ENCODE measurements around the gene RAD52. TPM values are rescaled to one million over a fixed set of nuclear protein-coding genes. Genes with fewer than 3 reads are reported as not detected.
A peak's percentile ranks its signal among the peaks of the same experiment; 100 is the strongest.

The RAD52 gene
- total RNA-seq (2014; rRNA removed; shearing (Covaris generic)) = 11.4 and 11.8 TPM in 2 replicates

DNA sequence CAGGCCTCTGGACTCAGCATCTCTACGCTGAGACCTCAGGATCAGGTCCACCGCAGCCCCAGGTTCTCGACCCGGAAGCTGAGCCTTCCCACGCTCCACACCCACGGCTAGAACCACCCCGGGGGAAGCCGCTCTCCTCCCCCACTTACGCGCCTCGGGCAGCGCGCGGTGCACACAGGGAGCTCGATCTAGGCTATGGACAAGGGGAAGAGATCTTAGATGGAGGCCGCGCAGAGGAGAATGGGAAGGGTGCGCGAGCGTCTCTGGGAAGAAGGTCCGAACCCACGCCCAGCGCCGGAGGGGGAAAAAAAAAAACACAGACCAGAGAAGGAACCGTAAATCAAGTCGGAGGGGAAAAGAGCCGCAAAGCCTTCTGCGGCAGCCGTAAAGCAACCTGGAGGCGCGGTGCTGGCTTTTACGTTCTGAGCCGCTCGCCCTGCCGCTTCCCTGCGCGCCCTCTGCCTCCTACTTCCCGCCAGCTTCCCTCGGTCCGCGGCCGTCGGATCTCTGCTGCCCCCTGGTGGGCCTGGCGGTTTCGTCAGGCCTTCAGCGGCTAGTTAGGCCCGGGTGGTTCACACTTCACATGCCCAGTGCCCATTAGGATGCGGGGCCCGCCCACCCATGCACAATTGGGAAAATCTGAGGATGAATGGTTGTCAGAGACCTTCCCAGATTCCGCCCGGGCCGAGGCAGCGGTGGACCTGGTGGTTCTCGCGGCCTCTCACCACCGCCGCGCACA lies at the start of gene RAD52:
RAD52 (minus strand) TSS at position 242 of the 739 bp plus-strand sequence. CDS start 16,636 bp downstream, outside the sequence.
- DNase-seq (ENCODE audit: low read depth) = peak; percentile 100

DNA sequence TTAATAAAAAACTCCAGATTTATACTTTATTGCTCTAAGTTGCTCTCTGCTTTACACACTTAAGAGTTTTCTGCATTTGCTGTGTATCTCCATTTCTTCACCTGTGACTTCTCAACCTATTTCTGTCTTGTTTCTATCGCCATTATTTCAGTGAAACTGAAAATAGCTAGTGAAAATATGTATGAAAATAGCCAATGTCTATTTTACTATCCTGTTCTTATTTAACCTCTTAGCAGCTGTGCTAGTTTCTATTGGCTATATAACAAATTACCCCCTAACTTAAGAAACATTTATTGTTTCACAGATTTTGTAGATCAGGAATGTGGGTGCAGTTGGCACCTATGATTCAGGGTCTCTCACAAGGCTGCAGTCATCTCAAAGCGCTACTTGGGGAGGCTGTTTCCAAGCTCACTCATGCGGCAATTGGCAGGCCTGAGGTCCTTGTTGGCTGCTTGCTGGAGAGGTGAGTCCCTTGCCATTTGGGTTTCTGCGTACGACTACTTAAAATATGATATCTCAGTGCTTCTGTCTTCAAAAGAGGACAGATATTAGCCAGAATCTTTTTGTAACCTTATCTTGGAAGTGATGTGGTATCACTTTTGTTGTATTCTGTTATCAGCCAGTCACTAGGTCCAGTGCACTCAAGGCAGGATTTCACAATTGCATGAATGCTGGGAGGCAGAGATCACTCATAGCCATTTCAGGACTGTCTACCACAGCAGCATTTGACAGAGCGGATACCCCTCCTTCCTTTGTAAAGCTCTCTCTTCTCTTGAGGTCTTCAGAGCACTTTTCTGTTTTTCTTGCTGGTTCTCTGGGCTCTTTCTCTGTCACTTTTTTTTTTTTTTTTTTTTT lies 48.8 kb upstream of the RAD52 start:
- DNase-seq (ENCODE audit: low read depth) = no peak

DNA sequence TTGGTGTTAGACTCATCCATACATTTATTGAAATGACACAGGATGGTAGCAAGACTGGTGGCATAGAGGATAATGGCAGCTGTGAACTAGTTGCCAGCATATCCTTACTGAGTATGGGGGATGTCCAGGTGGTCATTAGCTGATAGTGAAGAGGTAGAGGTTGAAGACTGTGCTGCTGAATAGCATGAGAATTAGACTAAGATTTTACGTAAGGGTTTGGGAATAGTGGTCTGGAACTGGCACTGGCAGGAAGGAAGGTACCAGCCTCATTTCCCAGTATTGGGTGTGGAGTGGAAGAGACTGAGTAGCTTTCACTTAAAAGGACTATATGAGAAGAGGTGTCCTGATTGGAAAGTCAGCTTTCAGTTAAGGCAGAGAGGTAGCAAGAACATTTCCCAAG lies 48.0 kb upstream of the RAD52 start:
- no peak for DNase-seq (ENCODE audit: low read depth)

DNA sequence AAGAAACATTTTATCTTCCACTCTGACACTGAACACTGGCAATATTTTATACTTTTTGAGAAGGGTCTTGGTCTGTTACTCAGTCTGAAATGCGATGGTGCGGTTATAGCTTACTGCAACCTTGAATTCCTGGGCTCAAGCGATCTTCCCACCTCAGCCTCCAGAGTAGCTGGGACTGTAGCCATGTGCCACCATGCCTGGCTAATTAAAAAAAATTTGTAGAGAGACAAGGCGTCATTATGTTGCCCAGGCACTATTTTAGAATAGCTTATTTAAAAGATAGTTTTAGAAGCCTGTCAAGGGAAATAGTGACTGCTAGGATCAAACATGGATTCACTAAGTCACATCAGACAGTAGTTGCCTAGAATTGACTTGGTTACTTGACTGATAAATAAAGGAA lies 47.4 kb upstream of the RAD52 start:
- DNase-seq (ENCODE audit: low read depth) = no peak

GRCh38 chr12:992647-993046 lies 43.2 kb upstream of the RAD52 start:
- DNase-seq (ENCODE audit: low read depth) = no peak

DNA sequence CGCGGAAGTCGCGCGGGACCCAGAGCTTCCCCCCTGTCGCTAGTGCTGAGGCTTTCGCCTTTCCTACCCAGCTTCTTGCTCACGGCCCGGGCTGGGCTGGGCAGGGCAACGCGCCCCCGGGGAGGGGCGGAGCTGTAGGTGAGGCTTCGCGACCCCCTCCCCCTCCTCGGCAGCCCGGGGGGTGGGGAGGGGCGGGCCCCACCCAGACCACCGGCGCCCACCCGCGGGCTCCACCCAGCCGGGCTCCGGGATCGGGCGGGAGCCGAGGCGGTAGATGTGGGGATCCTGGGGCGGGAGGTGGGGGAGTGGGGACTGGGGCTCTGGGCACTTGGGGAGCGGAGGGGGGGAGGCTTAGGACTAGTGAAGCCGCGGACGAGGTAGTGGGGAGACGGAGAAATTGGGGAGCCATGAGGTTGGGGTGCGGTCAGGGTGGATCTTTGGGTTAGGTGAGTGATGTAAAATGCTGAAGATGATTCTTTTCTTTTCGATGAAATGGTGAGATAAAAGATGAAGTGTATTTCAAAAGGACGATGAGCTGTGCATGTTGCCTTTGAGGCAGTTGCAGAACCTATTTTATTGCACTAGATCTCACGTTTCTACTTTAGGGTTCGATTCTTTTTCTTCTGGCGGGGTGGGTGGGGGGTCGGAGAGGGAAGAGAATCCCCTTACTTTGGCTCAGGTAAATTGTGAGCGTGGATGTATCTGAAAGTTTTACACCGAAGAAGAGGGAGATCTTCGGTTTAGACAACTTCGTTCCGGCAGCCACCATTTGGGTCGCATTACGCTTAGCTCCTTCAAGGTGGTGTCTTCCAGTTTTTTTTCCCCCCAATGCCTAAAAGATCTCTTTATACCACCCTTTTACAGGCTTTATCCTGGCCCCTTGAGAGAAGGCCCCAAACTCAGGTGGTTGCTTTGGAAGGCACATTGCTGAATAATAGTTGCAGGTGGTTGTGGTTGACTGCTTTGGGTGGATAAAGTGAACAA lies 42.1 kb upstream of the RAD52 start:
- DNase-seq (ENCODE audit: low read depth) = no peak

DNA sequence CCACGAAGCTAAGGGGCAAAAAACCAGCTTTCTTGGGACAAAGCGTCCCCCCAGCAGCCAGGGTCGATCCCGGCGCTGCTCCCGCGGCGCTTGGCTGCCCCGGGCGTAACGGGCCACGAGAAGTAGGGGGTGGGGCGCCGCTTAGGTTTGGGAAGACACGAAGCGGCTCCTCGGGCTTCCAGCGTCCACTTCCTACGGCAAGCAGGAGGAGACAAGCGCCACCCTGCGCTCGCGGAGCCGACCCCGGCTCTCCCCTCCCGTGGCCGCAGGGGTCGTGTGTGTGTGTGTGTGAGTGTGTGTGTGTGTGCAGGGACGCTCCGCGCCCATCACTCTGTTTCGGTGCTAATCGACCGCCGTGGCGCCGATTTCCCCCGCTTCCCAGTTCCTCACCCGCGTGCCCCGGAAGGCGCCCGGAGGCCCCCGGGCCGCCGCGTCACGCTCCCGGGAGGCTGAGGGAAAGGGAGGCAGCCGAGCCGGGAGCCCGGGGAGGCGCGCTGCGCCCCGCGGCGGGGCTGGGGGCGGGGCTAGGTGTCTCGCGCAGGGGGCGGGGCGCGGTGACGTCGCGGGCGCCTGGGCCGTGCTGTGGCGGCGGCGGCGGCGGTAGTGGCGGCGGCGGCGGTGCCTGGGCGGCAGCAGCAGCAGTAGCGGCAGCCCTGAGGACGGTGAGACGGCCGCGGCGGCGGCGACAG lies 41.3 kb upstream of the RAD52 start, which contains the start of gene ERC1:
ERC1 (plus strand) TSS at position 563 of the 689 bp plus-strand sequence. CDS start 36,681 bp downstream, outside the sequence.
- DNase-seq (ENCODE audit: low read depth) = peak; percentile 92

- peak; percentile 72 for DNase-seq (ENCODE audit: low read depth)
These were observed 40.5 kb upstream of the RAD52 start for GRCh38 chr12:989751-990660.

GRCh38 chr12:989051-989450 lies 39.6 kb upstream of the RAD52 start:
- DNase-seq (ENCODE audit: low read depth) = no peak

GRCh38 chr12:988646-989045 lies 39.2 kb upstream of the RAD52 start:
- DNase-seq (ENCODE audit: low read depth) = peak; percentile 16

DNA sequence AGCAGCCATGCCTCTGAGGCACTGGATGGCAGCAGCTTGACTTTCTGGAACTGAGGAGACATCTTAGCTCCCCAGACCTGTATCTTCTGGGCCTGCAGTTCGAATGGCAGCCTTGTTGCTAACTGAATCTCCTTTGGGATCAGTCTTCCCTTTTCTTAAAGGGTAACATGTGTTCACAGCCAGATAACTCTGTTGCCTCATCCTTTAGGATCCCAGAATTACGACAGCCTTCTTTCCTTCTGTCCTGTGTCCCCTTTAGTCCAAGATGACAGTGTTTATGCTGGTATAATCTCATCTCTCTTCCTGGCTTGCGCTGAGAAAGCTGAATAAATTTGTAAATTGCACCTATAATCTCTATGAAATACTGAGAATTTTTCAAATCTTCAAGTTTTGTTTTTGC lies 32.5 kb upstream of the RAD52 start:
- no peak for DNase-seq (ENCODE audit: low read depth)

DNA sequence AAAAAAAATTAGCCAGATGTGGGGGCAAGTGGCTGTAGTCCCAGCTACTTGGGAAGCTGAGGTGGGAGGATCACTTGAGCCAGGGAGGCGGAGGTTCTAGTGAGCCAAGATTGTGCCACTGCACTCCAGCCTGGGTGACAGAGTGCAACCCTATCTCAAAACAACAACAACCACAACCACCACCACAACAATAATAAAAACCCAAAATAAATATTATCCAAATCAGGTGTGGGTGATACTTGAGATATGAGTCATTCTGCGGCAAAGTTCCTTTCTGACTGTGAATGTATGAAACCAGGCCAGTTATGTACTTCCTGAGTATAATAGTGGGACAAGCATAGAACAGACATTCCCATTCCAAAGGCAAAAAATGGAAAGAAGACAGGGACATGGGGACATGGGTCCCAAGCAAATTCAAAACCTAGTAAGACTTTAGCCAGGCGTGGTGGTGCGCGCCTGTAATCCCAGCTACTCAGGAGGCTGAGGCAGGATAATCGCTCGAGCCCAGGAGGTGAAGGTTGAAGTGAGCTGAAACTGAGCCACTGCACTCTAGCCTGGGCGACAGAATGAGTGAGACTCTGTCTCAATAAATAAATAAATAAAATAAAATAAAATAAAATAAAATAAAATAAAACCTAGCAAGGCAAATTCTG lies 31.8 kb upstream of the RAD52 start:
- DNase-seq (ENCODE audit: low read depth) = peak; percentile 70

DNA sequence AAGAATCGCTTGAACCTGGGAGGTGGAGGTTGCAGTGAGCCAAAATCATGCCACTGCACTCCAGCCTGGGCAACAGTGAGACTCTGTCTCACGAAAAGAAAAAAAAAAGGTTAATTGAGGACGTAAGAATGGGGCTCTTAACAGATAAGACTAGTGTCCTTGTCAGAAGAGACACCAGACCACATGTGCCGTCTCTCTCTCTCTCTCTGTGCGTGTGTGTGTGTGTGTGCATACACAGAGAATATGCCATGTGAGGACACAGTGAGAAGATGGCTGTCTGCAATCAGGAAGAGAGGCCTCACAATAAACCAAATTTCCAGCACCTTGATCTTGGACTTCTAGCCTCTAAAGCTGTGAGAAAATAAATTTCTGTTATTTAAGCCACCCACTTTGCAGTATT lies 29.9 kb upstream of the RAD52 start:
- DNase-seq (ENCODE audit: low read depth) = no peak

DNA sequence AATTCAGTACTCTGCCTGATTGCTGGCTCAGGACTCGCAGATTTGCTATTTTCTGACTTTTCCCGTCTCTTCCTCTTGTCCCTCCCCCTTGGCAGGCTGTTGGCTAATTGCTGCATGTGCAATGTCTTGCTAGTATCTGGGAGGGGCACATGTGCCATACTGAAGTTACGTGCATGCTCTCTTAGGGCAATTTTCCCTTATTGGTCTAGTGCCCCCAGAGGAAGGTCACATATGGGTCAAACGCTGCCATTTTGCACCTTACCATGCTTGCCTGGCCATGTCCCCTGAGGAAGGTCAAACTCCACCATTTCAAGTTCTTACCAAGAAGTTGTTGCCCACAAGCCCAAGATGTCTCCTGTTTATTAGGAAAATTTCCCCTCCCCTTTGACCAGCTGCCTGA lies 27.7 kb upstream of the RAD52 start:
- no peak for DNase-seq (ENCODE audit: low read depth)

DNA sequence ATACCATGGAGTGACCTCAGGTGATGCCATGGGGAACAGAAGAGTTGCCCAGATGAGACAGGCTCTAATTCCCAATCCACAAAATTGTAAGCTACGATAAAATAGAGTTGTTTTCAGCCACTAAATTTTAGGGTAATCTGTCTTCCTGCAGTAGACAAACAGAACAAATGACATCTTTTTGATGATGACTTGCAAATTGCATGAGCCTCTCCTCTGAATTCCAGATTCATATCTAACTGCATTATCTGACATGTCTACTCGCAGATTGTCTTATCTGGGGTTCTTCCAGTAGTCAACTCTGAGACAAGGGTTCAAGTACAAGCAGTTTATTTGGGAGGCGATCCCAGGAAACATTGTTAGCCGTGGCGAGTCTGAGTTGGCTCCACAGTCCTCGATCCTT lies 27.1 kb upstream of the RAD52 start:
- DNase-seq (ENCODE audit: low read depth) = no peak

DNA sequence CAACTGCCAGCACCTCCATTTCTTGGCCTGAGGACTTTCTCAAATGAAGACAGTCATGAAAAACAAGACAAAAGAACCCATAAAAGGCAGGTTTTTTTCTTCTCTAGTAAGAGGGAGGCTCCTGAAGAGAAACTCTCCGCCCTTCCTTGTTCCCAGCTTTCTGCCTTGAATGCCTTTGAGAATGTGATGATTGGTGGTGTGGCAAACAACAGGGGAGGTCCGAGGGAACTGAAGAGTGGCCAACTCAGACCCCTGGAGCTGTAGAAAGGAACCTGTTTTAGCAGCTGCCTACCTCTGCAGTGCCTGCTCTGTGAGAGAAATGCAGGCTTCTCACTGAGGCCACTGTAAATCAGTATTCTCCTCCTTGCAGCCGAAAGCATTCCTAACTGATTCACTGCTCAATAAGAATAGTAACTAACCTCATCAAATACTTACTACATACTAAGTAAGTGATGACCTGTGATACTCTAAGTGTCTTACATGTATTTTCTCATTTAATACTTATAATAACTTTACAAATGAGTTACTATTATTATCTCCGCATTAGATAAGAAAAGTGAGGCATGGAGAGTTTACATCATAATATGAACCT lies 24.9 kb upstream of the RAD52 start:
- no peak for DNase-seq (ENCODE audit: low read depth)

- DNase-seq (ENCODE audit: low read depth) = no peak
These were observed 22.5 kb upstream of the RAD52 start for GRCh38 chr12:971991-972390.

- peak; percentile 35 for DNase-seq (ENCODE audit: low read depth)
These were observed 20.3 kb upstream of the RAD52 start for GRCh38 chr12:969821-970220.

- DNase-seq (ENCODE audit: low read depth) = no peak
These were observed 19.1 kb upstream of the RAD52 start for GRCh38 chr12:968545-968944.
